RWPE1 (cell line): ENCODE measurements around the gene PRKN.

Experiments
- CTCF ChIA-PET: fragments of 350-600 bp; sonication (Branson Sonifier 250); formaldehyde crosslinking; extraction: SDS; loops from one replicate; lab custom pipeline; 2021; lab: Yijun Ruan, JAX
- POLR2A ChIA-PET: fragments of 400-600 bp; formaldehyde crosslinking; extraction: SDS; loops from one replicate; lab custom pipeline; 2020; ENCODE audit warnings: antibody characterized with exemption; ENCODE audit not compliant: low non-redundant PET; lab: Yijun Ruan, JAX
- DNase-seq: peaks from one replicate; pipeline ENCODE4 v3.0.0; 2012; ENCODE audit warnings: low spot score
- H3K27ac ChIP-seq: fragments of 450-650 bp; 2 replicates; pipeline ENCODE4 v1.5.1; 2017
- TF ChIP-seq, protein P1 (sequence below): fragments of 450-650 bp; conservative IDR thresholded peaks from 2 replicates; pipeline ENCODE4 v1.5.1; 2017; ENCODE audit warnings: low read depth, mild to moderate bottlenecking

PRKN gene

DNA sequence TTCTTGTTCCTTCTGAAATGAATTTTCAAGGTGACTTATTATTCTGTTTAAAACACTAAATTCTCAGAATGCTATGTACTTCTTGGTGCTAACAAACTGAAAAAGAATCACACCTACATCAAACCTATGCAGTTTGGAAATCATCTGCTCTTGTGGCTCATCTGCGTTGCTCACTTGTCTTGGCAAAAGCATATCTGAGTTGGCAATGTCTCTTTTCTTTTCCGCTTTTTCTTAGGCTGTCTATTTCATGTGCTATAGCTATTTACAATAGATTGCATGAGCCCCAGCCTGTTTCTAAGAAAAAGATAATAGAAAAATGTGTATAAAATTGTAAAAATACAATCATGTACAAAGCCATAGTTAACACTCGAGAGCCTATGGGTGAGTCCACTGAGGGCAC, 1104.8 kb downstream of the PRKN start:
- ChIA-PET CTCF (interaction anchor here (0.5 to 0.6 kb wide), 3 partner anchors 107 to 364 kb away, joined by 3 to 5 read pairs (median 4); no protein-coding TSS in a partner anchor), POLR2A (no interaction called here)
- DNase-seq = no peak
- TF ChIP-seq, protein P1, sequence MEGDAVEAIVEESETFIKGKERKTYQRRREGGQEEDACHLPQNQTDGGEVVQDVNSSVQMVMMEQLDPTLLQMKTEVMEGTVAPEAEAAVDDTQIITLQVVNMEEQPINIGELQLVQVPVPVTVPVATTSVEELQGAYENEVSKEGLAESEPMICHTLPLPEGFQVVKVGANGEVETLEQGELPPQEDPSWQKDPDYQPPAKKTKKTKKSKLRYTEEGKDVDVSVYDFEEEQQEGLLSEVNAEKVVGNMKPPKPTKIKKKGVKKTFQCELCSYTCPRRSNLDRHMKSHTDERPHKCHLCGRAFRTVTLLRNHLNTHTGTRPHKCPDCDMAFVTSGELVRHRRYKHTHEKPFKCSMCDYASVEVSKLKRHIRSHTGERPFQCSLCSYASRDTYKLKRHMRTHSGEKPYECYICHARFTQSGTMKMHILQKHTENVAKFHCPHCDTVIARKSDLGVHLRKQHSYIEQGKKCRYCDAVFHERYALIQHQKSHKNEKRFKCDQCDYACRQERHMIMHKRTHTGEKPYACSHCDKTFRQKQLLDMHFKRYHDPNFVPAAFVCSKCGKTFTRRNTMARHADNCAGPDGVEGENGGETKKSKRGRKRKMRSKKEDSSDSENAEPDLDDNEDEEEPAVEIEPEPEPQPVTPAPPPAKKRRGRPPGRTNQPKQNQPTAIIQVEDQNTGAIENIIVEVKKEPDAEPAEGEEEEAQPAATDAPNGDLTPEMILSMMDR = no peak
- no peak overlapping the region for H3K27ac ChIP-seq

DNA sequence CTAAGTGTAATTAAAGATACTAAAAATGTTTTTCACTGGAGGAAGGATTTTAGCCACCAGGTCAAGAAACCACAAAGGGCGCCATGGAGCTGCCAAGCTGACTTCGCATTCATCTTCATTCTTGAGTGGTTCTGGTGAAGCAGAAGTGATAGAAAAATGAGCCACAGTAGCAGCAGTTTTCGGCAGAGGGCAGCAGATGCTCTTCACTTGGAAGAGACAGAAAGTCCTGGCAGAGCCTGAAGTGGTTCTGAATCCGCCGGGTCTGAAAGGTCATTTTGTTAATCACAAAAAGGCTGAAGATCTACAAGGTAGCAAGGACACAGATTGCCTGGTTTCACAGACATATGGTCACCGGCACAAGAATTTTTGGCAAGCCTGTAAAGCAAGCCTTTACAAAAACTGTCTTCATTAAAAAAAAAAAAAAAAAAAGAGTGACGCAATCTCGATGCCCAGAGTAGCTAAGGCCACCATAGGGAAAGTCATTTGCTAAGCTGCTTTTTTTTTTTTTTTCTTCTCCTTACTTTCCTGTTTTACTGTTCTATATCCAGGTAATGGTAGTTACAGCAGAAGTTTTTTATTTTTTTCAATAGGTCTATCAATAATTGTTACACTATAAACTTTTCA, 1108.6 kb downstream of the PRKN start:
- ChIA-PET CTCF (interaction anchor here (0.5 to 0.8 kb wide), 20 partner anchors 9 to 1448 kb away, joined by 3 to 10 read pairs (median 3); no protein-coding TSS in a partner anchor), POLR2A (no interaction called here)

DNA sequence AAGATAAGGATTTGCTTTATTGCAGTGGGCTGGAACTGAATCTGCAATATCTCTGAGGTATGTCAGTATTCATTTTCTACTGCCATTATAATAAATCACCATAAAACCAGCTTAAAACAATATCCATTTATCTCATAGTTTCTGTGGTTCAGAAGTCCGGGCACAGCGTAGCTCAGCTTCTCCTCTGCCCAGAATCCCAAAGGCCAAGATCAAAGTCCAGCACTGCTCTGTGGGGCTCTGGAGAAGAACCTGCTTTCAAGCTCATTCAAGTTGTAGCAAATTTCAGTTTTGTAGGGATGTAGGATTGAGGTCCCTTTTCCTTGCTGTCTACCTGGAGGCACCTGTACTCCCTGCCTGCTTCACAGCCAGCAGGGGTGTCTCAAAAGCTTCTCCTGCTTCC, 1113.9 kb downstream of the PRKN start:
- ChIA-PET CTCF (no interaction called here), POLR2A (no interaction called here)
- no peak for DNase-seq

More for the DNA sequence above, 1108.6 kb downstream of the PRKN start:
- peak; percentile 48 for DNase-seq
- TF ChIP-seq, protein P1 = peak; percentile 57
- no peak overlapping the region for H3K27ac ChIP-seq

DNA sequence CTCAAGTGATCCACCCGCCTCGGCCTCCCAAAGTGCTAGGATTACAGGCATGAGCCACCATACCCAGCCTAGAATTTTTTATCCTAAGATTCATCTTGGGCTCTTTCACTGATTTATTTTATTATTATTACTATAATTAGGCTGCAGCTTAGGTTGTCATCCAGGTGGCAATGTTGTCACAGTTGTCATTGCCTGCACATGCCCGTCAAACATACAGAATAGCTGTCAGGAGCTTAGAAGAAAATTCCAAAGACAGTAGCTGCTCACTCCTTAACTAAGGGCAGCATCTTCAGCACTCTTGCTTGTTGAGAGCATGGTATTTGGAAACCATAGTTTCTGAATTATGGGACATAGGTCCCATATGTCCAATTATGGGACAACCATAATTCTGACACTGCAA, 1118.8 kb downstream of the PRKN start:
- TF ChIP-seq, protein P1 = no peak
- POLR2A ChIA-PET = no interaction called here
- no peak overlapping the region for H3K27ac ChIP-seq
- no peak for DNase-seq
- CTCF ChIA-PET = interaction anchor here (0.5 kb wide), 1 partner anchor 19 kb away, joined by 4 read pairs; no protein-coding TSS in a partner anchor

More for the DNA sequence above, 1113.9 kb downstream of the PRKN start:
- H3K27ac ChIP-seq = no peak overlapping the region
- TF ChIP-seq, protein P1 = no peak

DNA sequence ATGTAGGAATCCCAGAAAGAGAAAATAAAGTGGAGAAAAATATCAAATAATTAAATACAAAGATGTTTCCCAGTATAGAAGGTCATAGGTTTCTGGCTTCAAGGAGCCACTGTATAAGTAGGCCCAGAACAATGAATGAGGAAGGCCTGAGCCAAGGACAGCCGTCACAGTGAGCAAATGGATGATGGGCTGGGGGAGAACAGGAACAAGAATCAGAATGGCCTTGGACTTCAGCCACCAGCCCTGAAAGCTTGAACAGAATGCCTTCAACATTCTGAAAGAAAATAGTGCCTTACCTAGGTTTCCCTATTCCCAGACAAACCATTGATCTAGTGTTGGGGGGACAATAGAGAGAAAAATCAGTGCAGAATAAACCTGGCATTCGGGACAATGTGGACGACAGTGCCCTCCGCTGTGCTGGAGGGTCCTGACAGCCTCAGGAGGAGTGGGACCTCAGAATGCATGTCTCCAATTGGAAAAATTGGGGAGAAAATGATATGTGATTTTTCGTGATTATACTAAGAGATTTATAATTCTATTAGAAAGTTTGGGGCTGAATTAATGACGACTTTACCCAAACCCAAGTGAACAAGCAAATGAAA, 1119.8 kb downstream of the PRKN start:
- no peak for DNase-seq
- H3K27ac ChIP-seq = no peak overlapping the region
- TF ChIP-seq, protein P1 = no peak
- ChIA-PET POLR2A (no interaction called here), CTCF (interaction anchor here (0.6 kb wide), 1 partner anchor 93 kb away, joined by 7 read pairs; no protein-coding TSS in a partner anchor)

DNA sequence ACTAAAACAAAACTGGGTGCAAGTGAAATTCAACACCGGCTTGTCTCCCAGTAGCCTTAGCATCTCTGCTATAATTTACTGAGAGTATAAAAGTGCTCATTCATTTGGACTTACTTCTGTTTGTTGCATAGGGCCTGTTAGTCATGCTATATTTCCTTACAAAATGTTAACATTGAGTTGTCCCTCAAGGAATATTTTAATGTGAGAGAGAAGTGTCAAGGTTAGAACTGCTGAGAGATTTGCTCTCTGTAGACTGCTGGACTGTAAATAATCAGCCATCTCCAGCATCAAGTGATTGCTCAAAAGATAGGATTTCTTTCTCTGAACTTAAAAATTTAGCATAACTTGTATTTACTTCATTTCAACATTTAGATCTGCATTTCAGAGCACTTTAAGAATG, 1125.2 kb downstream of the PRKN start:
- POLR2A ChIA-PET = no interaction called here
- TF ChIP-seq, protein P1 = no peak
- CTCF ChIA-PET = interaction anchor here (1.5 kb wide), 1 partner anchor 184 kb away, joined by 6 read pairs; no protein-coding TSS in a partner anchor
- no peak overlapping the region for H3K27ac ChIP-seq
- no peak for DNase-seq
